PC-9 (cell line): ENCODE data around the gene ACP1. TPM values are rescaled to one million over a fixed set of nuclear protein-coding genes. Genes with fewer than 3 reads are reported as not detected.

ENCODE experiments used
- BruUV-seq: library from RNA; stranded (reverse); fragments of 400-500 nt; replicated peaks from 2 replicates; lab custom pipeline; 2021; lab: Mats Ljungman, UMichigan
- CTCF ChIA-PET: fragments of 300-600 bp; sonication (Branson Sonifier 250); formaldehyde crosslinking; loops from one replicate; lab custom pipeline; 2022; ENCODE audit warnings: antibody characterized with exemption; lab: Charles Lee
- POLR2A ChIA-PET: fragments of 300-600 bp; sonication (Branson Sonifier 250); formaldehyde crosslinking; loops from one replicate; lab custom pipeline; 2022; ENCODE audit warnings: antibody characterized with exemption; ENCODE audit not compliant: unreplicated experiment; lab: Charles Lee
- DNase-seq, 2 experiments: peaks; one replicate each; pipeline versions ENCODE4 v3.0.0 to v3.0.0-alpha.2; 2015 to 2022; ENCODE audit warnings: mixed read lengths in 1 of 2
- H2AFZ ChIP-seq: fragments of 200-600 bp; sonication (generic); 2 replicates; pipeline ENCODE4 v1.8.1; 2017; ENCODE audit warnings: antibody characterized with exemption
- H3F3A ChIP-seq: fragments of 200-600 bp; sonication (generic); 2 replicates; pipeline ENCODE4 v1.8.1; 2017; ENCODE audit warnings: antibody characterized with exemption, mild to moderate bottlenecking, low read depth; ENCODE audit not compliant: insufficient read depth
- H3K27ac ChIP-seq: fragments of 200-600 bp; sonication (generic); 2 replicates; pipeline ENCODE4 v1.6.1; 2016; ENCODE audit warnings: mixed run types
- H3K27me3 ChIP-seq: fragments of 200-600 bp; sonication (generic); 2 replicates; pipeline ENCODE4 v1.6.1; 2016; ENCODE audit warnings: low read depth, mixed run types; ENCODE audit not compliant: insufficient read depth
- H3K36me3 ChIP-seq: fragments of 200-600 bp; sonication (generic); 2 replicates; pipeline ENCODE4 v1.6.1; 2016; ENCODE audit warnings: low read depth, mixed run types
- H3K4me1 ChIP-seq: fragments of 200-600 bp; sonication (generic); replicated peaks from 2 replicates; pipeline ENCODE4 v1.6.1; 2016; ENCODE audit warnings: mixed run types; ENCODE audit not compliant: insufficient read depth
- H3K4me2 ChIP-seq: fragments of 200-600 bp; sonication (generic); 2 replicates; pipeline ENCODE4 v1.6.1; 2017; ENCODE audit warnings: mixed run types
- H3K4me3 ChIP-seq: fragments of 200-600 bp; sonication (generic); 2 replicates; pipeline ENCODE4 v1.6.1; 2016; ENCODE audit warnings: mixed run types
- H3K79me2 ChIP-seq: fragments of 200-600 bp; sonication (generic); 2 replicates; pipeline ENCODE4 v1.6.1; 2017; ENCODE audit warnings: low read depth, mixed run types
- H3K9me2 ChIP-seq: fragments of 200-600 bp; sonication (generic); 2 replicates; pipeline ENCODE4 v1.8.1; 2017; ENCODE audit warnings: mild to moderate bottlenecking; ENCODE audit not compliant: insufficient read depth
- H3K9me3 ChIP-seq: fragments of 200-600 bp; sonication (generic); 2 replicates; pipeline ENCODE4 v1.8.1; 2016; ENCODE audit warnings: low read depth; ENCODE audit not compliant: insufficient read depth
- H4K20me1 ChIP-seq: fragments of 200-600 bp; sonication (generic); 2 replicates; pipeline ENCODE4 v1.8.1; 2017; ENCODE audit not compliant: insufficient read depth
- CTCF ChIP-seq: fragments of 200-600 bp; sonication (generic); conservative IDR thresholded peaks from 2 replicates; pipeline ENCODE4 v1.6.1; 2017; ENCODE audit warnings: mixed run types, antibody characterized with exemption, mild to moderate bottlenecking, moderate library complexity
- EZH2 ChIP-seq: fragments of 200-600 bp; sonication (generic); IDR thresholded peaks from 2 replicates; pipeline ENCODE4 v1.8.0; 2017; ENCODE audit warnings: antibody characterized with exemption, low read depth
- intact Hi-C: fragments of 100-400 bp; cut with micrococcal nuclease; formaldehyde crosslinking; loops from one replicate; pipeline ENCODE4 v1.10.0; 2022; ENCODE audit not compliant: unreplicated experiment
- total RNA-seq: library from RNA; stranded (reverse); gene quantifications from 2 replicates; pipeline ENCODE4 v1.2.3, GENCODE V29; 2021

Gene ACP1
- total RNA-seq, 1 experiment from 2014 or later = 115 TPM

- no peak for DNase-seq
- Histone ChIP-seq H4K20me1 (no peaks in the 10 kb centered on the region), H3K9me2 (no peaks in the 10 kb centered on the region), H3K4me2 (no peak overlapping the region), H3K27me3 (no peaks in the 10 kb centered on the region), H3K4me3 (no peak overlapping the region), H3F3A (no peaks in the 10 kb centered on the region), H3K27ac (no peak overlapping the region), H3K4me1 (no peaks in the 10 kb centered on the region), H3K36me3 (peaks cover 24% of the 10 kb centered on the region), H3K79me2 (no peaks in the 10 kb centered on the region), H3K9me3 (peaks cover 2% of the 10 kb centered on the region; the same call in 1 of the 2 replicates), H2AFZ (no peak overlapping the region)
- CTCF ChIA-PET = no interaction called here
- intact Hi-C loops = no loop called here
- TF ChIP-seq CTCF (no peak), EZH2 (no peak)
- BruUV-seq = no TSS peak
- POLR2A ChIA-PET = no interaction called here
Measured at GRCh38 chr2:231521-232185, 33.1 kb upstream of the ACP1 start.

- no peaks in the 10 kb centered on the region for H3K27me3 ChIP-seq
- ChIA-PET POLR2A (no interaction called here), CTCF (no interaction called here)
- H3K9me3 ChIP-seq = peaks cover 3% of the 10 kb centered on the region; the same call in 1 of the 2 replicates
- no peaks in the 10 kb centered on the region for H4K20me1 ChIP-seq
- no peak overlapping the region for H3K4me2 ChIP-seq
- no peaks in the 10 kb centered on the region for H3K79me2 ChIP-seq
- no peak overlapping the region for H3K4me3 ChIP-seq
- H3K9me2 ChIP-seq = no peaks in the 10 kb centered on the region
- BruUV-seq = no TSS peak
- H3K27ac ChIP-seq = no peak overlapping the region
- H3K36me3 ChIP-seq = peaks cover 22% of the 10 kb centered on the region
- no peaks in the 10 kb centered on the region for H3K4me1 ChIP-seq
- H3F3A ChIP-seq = no peaks in the 10 kb centered on the region
- H2AFZ ChIP-seq = no peak overlapping the region
- DNase-seq = no peak
- intact Hi-C loops = no loop called here
- no peak for TF ChIP-seq CTCF
Measured at GRCh38 chr2:233030-233429, 31.7 kb upstream of the ACP1 start.

GRCh38 chr2:234421-234820 lies 30.3 kb upstream of the ACP1 start:
- Histone ChIP-seq H3F3A (no peaks in the 10 kb centered on the region), H3K79me2 (no peaks in the 10 kb centered on the region), H3K4me1 (no peaks in the 10 kb centered on the region), H3K4me3 (no peak overlapping the region), H3K9me2 (no peaks in the 10 kb centered on the region), H3K27ac (no peak overlapping the region), H4K20me1 (no peaks in the 10 kb centered on the region), H3K36me3 (peaks cover 22% of the 10 kb centered on the region), H2AFZ (no peak overlapping the region), H3K9me3 (peaks cover 3% of the 10 kb centered on the region; the same call in 1 of the 2 replicates), H3K4me2 (no peak overlapping the region), H3K27me3 (no peaks in the 10 kb centered on the region)
- DNase-seq = no peak
- TF ChIP-seq EZH2 (no peak), CTCF (no peak)
- ChIA-PET POLR2A (interaction anchor here (0.6 kb wide), 1 partner anchor 18 kb away, joined by 3 read pairs; no protein-coding TSS in a partner anchor), CTCF (no interaction called here)
- BruUV-seq = no TSS peak
- intact Hi-C loops = no loop called here
